LNCAP (cell line): ENCODE data around the gene CNTNAP2.

Experiments used
- CTCF ChIP-seq: fragments of 450-650 bp; IDR thresholded peaks from 2 replicates; pipeline ENCODE4 v1.5.1; 2017; ENCODE audit warnings: mild to moderate bottlenecking

CNTNAP2 gene

GRCh38 chr7:146405737-146406136 is 289.1 kb downstream of the CNTNAP2 start:
- no peak for TF ChIP-seq CTCF

- TF ChIP-seq CTCF, result no peak
Observed at GRCh38 chr7:146411975-146412374, 295.4 kb downstream of the CNTNAP2 start.

- no peak for TF ChIP-seq CTCF
Observed at GRCh38 chr7:146412781-146413180, 296.2 kb downstream of the CNTNAP2 start.

GRCh38 chr7:146414373-146414772 is 297.8 kb downstream of the CNTNAP2 start:
- no peak for TF ChIP-seq CTCF

- no peak for TF ChIP-seq CTCF
Observed at GRCh38 chr7:146414937-146415336, 298.3 kb downstream of the CNTNAP2 start.

GRCh38 chr7:146417176-146417575 is 300.6 kb downstream of the CNTNAP2 start:
- no peak for TF ChIP-seq CTCF

GRCh38 chr7:146423446-146423845 is 306.8 kb downstream of the CNTNAP2 start:
- TF ChIP-seq CTCF, result no peak

- no peak for TF ChIP-seq CTCF
Observed at GRCh38 chr7:146424084-146424483, 307.5 kb downstream of the CNTNAP2 start.
